Measurements from ENCODE around the gene ITIH1. TPM values are rescaled to one million over a fixed set of nuclear protein-coding genes. Genes with fewer than 3 reads are reported as not detected.
A peak's percentile ranks its signal among the peaks of the same experiment; 100 is the strongest.
"Not testable (repeated sequence)": the region's sequence is repeated elsewhere in the genome, so short reads cannot be mapped to it uniquely, and the experiment has no call there.

Gene ITIH1, protein sequence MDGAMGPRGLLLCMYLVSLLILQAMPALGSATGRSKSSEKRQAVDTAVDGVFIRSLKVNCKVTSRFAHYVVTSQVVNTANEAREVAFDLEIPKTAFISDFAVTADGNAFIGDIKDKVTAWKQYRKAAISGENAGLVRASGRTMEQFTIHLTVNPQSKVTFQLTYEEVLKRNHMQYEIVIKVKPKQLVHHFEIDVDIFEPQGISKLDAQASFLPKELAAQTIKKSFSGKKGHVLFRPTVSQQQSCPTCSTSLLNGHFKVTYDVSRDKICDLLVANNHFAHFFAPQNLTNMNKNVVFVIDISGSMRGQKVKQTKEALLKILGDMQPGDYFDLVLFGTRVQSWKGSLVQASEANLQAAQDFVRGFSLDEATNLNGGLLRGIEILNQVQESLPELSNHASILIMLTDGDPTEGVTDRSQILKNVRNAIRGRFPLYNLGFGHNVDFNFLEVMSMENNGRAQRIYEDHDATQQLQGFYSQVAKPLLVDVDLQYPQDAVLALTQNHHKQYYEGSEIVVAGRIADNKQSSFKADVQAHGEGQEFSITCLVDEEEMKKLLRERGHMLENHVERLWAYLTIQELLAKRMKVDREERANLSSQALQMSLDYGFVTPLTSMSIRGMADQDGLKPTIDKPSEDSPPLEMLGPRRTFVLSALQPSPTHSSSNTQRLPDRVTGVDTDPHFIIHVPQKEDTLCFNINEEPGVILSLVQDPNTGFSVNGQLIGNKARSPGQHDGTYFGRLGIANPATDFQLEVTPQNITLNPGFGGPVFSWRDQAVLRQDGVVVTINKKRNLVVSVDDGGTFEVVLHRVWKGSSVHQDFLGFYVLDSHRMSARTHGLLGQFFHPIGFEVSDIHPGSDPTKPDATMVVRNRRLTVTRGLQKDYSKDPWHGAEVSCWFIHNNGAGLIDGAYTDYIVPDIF
- total RNA-seq, result not detected in 2 replicates
- 0.13 TPM for polyA plus RNA-seq (2012)

DNA sequence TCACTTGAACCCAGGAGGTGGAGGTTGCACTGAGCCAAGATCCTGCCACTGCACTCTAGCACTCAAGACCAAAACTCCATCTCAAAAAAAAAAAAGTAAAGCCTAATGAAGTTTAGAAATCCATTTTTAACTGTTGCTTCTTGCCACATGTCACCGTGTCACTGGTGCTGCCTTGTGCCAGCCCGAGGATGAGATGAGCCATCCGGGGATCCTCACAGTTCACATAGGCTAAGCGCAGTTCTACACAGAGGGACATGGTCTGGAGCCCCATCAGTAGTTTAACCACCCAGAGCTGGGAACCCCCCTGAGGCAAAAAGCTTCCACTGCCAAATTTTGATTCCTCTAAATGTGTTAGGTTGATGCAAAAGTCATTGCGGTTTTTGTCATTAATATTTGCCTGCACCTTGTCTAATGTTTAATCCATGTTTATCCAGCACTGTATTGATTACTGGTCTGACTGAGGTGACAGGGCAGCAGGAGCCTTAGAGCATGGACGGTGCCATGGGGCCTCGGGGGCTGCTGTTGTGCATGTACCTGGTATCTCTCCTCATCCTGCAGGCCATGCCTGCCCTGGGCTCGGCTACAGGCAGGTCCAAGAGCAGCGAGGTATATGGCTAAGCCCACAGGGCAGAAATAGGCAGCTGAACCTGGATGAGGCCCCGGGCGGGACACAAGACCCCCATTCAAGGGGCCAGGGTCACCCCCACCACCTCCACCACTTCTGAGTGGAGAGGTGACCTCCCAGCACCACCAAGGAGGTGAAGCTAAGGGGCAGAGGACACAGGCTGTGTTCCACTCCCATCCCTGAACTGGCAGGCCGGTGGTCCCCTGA, at the start of gene ITIH1:
Gene ITIH1, plus strand, starts transcription at position 473 of the 832 bp plus-strand sequence. Its CDS starts 17 bp downstream, at position 490.
- DNase-seq (ENCODE audit: low read depth), result no peak

DNA sequence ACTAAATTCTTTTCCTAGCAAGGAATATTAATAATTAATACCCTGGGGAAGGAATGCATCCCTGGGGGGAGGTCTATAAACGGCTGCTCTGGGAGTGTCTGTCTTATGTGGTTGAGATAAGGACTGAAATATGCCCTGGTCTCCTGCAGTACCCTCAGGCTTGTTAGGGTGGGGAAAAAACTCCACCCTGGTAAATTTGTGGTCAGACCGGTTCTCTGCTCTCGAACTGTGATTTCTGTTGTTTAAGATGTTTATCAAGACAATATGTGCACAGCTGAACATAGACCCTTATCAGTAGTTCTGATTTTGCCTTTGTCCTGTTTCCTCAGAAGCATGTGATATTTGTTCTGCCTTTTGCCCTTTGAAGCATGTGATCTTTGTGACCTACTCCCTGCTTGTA, 48.6 kb upstream of the ITIH1 start:
- not testable (repeated sequence) for DNase-seq (ENCODE audit: low read depth)

DNA sequence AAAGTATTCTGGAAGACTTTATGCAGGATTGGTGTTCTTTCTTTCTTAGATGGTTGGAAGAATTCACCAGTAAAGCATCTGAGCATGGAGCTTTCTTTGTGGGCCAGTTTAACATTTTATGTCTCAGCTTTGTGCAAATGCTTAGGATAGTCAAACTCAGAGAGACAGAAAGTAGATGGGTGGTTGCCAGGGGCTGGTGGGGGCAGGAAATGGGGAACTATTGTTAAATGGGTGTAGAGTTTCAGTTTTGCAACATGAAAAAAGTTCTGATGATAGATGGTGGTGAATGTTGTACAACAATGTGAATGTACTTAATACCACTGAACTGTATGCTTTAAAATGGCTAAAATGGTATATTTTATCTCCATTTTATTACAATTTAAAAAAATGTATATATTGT, 46.7 kb upstream of the ITIH1 start:
- DNase-seq (ENCODE audit: low read depth), result no peak

DNA sequence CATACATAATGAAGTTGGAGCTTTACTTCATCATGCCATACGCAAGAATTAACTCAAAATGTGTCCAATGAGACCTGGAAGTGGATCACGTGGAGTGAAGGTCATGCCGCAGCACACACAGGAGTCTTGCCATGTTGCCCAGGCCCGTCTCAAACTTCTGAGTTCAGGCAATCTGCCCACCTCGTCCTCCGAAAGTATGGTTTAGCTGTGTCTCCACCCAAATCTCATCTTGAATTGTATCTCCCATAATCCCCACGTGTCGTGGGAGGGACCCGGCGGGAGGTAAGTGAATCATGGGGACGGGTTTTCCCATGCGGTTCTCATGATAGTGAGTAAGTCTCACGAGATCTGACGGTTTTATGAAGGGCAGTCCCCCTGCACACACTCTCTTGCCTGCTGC, 45.8 kb upstream of the ITIH1 start:
- DNase-seq (ENCODE audit: low read depth), result no peak

DNA sequence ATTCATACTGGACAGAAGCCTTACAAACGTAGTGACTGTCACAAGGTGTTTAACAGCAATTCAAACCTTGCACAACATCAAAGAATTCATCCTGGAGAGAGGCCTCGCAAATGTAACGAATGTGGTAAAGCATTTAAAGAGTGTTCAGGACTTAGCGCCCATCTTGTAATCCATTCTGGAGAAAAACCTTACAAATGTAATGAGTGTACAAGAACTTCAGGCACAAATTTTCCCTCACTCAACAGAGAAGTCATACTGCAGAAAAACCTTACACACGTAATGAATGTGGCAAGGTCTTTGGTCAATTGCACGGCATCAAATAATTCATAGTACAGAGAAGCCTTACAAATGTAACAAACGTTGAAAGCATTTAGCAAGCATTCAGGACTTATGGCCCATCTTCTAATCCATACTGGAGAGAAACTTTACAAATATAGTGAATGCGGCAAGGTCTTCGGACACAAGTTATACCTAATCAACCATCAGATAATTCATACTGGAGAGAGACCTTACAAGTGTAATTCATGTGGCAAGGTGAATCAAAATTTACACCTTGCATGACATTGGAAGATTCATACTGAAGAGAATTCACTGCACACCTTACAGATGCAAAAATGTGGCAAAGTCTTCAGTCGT, 44.0 kb upstream of the ITIH1 start:
- no peak for DNase-seq (ENCODE audit: low read depth)

DNA sequence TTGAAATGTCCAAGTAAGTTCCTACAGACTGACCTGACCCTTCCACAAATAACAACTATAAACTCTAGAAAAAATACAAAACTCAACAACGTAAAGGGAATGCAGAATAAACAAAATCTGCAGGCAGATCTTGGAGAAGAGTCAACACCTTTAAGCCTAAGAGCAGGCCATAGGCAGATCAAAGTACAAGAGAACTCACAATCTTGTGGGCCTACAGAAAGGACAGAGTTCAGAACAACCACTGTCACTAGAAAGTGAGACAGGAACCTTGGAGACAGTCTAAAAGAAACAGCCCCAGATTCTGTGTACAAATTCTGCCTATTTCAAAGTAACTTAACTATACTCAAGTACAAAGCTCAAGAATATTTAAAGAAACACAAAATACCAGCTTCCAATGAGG, 37.7 kb upstream of the ITIH1 start:
- DNase-seq (ENCODE audit: low read depth), result no peak

DNA sequence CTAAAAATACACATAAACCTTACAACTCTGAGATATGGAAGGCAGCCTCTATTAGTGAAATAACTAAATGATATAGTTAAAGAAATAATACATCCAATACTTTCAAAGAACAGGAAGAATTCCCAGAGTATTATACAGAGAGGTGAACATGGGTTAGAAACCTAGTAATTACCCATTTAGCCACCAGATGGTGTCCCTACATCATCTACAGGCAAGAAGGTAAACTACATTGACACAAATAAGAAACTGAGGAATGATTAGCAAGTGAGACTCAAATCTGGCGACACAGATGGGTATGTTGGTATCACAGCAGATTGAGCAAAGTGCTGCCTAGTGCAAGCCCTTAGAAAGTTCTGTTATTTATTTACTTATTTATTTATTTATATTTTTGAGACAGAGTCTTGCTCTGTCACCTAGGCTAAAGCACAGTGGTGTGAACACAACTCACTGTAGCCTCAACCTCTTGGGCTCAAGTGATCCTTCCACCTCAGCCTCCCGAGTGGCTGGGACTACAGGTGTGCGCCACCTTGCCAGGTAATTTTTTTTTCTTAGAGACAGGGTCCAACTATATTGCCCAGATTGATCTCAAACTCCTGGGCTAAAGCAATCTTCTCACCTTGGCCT, 34.9 kb upstream of the ITIH1 start:
- DNase-seq (ENCODE audit: low read depth), result peak; percentile 43

DNA sequence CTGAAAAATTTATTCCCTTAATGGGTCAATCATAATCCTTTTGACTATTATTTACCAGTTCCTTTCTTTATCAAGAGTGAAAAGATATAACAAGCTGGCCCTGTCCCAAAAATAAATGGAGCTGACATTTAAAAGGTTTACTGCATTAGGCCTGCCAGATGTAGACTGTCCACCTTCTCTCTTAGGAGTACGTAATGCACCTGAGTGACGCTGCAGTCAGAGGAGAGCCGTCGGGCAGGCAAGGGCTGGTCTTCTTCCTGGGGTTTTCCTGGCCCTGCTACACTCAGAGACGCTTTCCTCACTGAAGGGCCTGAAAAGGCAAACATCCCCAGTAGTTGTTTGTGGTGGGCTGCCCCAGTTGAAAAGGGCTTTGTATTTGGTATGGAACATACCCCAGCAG, 34.2 kb upstream of the ITIH1 start:
- DNase-seq (ENCODE audit: low read depth), result no peak

DNA sequence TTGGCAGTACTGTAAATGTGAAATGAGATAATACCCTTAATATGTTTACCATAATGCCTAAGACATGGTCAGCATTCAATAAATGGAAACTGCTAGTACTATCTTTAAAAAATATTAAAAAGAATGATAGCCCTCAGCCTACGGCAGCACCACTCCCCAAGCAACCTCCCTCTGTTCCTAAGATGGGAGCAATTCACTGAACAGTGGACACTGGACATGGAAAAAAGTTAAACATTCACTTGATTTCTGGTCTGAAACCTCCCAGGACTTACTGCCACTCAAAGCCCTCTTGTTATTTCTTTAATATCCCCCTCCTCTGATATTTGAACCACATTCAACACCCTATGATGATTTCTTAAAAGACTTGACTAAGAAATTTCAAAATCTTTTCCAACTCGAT, 33.7 kb upstream of the ITIH1 start:
- DNase-seq (ENCODE audit: low read depth), result no peak

DNA sequence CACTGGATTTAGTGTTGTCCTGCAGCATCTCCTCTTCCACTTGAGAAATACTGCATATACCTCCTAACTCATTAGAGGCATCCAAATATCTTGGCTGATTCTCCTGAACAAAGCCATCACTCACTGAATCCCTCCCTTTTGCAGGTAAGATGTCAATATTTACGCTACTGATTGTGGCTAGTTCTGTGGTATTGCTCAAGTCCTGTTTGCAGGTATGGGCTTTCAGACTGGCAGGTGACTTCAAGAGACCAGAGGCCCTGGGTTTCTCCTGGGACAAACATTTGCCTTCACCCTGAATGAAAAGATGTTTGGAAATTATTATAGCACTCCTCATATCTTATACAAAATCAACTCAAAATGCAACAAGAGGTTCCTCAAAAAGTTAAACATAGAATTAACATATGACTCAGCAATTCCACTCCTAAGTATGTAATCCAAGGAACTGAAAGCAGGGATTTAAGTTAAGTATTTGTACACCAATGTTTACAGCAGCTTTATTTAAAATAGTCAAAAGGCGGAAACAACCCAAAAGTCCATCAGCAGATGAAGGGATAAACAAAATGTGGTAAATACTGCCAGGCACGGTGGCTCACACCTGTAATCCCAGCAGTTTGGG, 25.2 kb upstream of the ITIH1 start:
- DNase-seq (ENCODE audit: low read depth), result no peak

DNA sequence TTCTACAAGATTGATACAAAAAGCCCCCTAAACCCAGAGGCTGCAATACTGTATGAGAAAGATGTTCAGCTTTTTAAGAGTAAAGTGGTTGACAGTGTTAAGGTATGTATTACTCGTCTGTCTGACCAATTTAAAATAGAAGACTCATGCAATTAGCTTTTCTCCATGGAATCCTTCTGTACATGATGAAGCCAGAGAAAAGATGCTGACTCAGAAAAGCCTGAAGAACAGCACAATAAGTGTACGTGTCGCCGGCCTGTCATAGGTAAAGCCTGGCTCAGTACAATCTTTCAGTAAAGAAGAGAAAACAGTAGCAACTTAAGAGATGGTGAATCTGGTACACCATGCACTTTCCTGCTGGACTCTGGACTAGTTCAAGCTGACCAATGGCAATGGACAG, 23.0 kb upstream of the ITIH1 start:
- DNase-seq (ENCODE audit: low read depth), result no peak

DNA sequence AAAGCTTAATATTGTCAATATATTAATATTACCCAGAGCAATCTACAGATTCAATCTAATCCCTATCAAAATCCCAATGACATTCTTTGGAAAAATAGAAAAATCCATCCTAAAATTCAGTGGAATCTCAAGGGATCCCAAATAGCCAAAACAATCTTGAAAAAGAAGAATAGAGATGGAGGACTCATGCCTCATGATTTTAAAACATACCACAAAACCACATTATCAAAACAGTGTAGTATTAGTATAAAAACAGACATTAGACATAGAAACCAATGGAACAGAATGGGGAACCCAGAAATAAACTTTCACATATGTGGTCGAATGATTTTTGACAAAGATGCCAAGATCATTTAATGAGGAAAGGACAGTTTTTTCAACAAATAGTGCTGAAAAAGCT, 21.3 kb upstream of the ITIH1 start:
- no peak for DNase-seq (ENCODE audit: low read depth)

DNA sequence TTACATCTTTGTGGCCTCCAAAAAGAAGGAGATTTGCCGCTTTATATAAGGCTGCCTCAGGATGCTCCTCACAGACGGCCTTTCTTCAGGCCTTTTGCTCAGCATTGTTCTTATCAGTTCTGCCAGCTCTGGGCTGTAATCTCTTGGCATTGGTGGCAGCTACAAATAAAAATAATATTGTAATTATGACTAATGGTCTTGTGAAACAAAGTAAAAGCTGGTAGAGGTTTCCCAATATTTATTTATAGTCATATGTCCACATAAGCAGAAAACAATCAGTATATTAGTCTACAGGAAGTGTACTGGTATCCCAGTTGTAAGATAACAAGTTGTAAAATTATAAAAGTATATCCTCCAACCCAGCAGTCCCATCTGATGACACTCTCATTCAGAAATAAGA, 13.9 kb upstream of the ITIH1 start:
- DNase-seq (ENCODE audit: low read depth), result no peak

DNA sequence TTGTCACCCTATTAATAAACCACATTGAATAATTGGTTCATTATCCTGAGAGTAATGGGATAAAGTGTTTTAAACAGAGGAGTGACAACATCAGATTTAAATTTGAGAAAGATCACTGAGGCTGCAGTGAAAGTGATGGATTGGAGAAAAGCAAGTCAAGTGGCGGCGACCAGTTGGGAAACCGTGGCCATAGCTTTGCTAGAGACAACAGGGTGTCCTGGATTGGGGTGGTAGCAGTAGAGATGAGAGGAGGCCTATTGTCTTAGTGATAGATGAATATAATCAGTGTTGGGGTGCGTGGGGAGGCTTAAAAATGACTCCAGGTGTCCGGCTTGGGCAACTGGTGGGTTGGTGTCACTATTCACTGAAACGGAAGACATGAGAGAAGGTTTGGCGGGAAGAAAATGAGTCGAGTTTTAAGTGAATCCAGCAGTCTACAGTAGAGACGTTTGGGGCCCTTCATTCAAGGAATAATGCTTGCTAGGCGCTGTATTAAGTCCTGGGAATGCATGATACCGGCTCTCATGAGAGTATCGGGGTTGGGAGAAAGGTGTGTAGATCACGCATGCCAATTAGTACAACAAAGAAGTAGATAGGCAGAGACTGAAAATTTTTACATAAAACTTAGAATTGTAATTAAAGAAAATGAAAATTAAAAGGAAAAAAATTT, 7.5 kb upstream of the ITIH1 start:
- DNase-seq (ENCODE audit: low read depth), result no peak

DNA sequence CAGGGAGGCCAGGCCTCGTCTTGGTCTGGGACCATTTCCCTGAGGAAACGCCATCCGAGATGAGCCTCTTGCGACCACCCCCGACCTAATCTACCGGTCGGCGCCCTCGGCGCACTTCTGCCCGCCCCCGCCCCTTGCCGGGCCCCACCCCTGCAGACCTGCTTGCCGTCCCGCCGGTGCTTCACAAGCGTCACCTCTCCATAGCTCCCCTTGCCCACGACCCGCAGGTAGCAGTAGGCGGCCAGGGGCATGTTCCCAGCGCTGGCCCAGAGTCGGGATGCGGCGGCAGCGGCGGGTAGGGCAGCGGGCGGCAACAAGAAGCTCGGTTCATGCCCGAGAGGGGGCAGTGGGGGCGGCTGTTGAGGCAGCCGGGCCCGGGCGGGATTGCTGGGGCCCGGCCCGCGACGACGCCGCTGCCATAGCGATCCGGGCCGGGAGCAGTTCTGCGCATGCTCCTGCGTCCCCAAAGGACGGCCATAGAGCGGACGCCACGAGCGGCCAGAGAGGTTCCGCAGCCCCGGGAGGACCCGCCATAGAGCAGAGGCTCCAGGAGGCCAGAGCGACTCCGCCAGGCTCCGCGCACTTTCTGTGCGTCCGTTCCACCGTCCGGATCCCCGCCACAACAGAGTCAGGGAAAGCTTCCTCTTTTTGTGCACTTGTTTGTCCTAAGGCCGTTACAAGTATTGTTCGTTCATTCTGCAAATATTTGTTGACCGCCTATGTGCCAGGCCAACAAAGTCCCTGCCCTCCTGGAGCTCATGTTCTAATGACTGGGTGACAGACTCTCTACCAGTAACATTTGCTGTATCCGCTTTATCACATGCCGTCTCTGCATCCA, 6.7 kb upstream of the ITIH1 start, which contains the start of gene NEK4:
Gene NEK4, minus strand, starts transcription at position 445 of the 838 bp plus-strand sequence. Its CDS starts 194 bp downstream, at position 251.
- DNase-seq (ENCODE audit: low read depth), result peak; percentile 95

DNA sequence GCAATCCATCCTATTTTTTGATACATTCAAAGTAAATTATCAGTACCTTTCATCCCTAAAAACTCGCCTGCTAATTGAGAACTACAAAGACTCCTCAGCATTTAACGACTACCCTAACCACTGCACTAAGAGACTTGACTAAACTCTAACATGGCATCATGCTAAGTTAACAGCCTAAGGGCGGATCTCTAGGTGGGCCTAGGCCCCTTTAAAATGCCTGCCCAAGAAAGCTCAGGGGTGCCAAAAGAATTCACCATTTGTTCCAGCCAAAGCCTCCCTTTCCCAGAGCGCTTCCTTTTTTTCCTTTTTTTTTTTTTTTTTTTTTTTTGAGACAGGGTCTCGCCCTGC, 6.1 kb upstream of the ITIH1 start:
- DNase-seq (ENCODE audit: low read depth), result no peak

DNA sequence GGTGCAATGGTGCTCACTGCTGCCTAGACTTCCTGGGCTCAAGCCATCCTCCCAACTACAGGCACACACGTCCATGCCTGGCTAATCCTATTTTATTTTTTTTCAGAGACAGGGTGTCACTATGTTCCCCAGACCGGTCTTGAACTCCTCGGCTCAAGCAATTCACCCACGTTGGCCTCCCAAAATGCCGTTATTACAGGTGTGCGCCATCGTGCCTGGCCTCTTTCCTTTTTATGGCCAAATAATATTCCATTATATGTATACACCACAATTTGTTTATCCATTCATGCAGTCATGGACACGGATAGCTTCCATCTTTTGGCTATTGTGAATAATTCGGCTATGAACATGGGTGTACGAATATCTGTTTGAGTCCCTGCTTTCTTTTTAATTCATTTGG, 5.7 kb upstream of the ITIH1 start:
- no peak for DNase-seq (ENCODE audit: low read depth)

DNA sequence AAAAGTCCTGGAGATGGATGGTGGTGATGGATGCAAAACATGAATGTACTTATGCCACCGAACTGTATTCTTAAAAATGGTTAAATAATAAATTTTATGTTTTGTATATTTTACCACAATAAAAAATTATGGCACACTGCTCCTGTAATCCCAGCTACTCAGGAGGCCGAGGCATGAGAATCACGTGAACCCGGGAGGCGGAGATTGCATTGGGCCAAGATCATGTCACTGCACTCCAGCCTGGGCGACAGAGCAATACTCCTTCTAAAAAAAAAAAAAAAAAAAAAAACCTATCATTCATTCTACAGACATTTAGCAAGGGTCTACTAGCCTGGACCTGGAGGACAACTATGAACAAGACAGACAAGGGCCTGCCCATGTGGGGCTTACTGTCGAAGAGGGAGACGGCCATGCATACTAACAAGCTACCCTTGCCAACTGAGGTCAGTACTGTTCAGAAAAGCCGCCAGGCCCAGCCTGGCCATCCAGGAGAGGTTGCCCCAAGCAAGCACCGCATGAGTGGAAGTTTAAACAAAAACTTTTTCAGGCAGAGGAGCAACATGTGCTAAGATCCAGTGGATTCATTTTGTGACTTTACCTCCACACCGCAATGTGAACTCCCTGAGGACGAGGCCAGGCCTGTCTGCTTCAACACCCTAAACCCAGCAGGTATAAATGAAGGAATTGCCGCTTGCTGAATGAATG, 3.9 kb upstream of the ITIH1 start:
- DNase-seq (ENCODE audit: low read depth), result no peak

All from myocyte (in vitro differentiated cells).